Spleen (tissue), 7 donors: ENCODE results near the gene POLRMT.

Experiments
- POLR2A ChIP-seq, 3 donors: fragments of 450-650 bp; IDR thresholded peaks; one replicate each; pipeline ENCODE4 v1.5.1; 2017; ENCODE audit warnings: antibody characterized with exemption in 3 of 3, mild to moderate bottlenecking in 1 of 3
- POLR2AphosphoS5 ChIP-seq, 3 donors: sonication (generic); formaldehyde crosslinking; IDR thresholded peaks; one replicate each; pipeline ENCODE4 v1.5.1; 2017; ENCODE audit warnings: antibody characterized with exemption in 3 of 3
- TF ChIP-seq, protein P1 (sequence below), 11 experiments: fragments of 200-600 bp in 7 of 11; fragments of 450-650 bp in 4 of 11; sonication (generic) in 4 of 11; IDR thresholded peaks in 8 of 11; conservative IDR thresholded peaks in 3 of 11; 1 replicate in 7 of 11; 2 replicates in 4 of 11; pipeline versions ENCODE4 v1.4.0 to v1.8.0; 2016 to 2021; ENCODE audit warnings: antibody characterized with exemption in 11 of 11, inconsistent platforms in 4 of 11, mild to moderate bottlenecking in 1 of 11
- donor health status: DM: no; HTN: no; CAD: no; lungs with moderate emphysema.
- donor health status: DM: no; HTN: no; CAD: no.
- donor health status: DM: no; HTN: no; CAD: no.

DNA sequence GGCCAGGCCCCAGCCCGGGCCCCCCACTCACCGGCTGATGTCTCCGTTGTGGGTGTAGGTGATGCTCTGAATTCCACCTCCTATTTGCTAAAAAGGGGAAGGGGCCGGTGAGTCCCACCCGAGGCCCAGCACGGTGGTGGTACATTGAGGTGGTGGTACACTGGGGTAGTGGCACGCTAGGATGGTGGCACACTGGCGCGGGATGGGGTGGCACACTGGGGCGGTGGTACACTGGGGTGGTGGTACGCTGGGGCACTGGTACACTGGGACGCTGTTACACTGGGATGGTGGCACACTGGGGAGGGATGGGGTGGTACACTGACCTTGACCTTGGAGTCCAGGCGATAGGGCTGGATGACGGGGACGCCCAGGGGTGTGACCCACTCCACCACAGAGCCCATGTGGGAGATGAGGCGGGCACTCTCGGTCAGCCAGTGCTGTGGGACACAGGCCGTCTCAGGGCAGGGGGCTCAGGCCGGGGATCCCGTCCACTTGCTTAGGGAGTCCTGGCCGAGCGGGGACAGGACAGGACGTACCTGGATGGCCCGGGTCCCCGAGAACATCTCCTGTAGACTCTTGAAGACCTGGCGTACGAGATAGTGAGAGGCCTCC, 14.6 kb downstream of the POLRMT start:
- TF ChIP-seq, protein P1, sequence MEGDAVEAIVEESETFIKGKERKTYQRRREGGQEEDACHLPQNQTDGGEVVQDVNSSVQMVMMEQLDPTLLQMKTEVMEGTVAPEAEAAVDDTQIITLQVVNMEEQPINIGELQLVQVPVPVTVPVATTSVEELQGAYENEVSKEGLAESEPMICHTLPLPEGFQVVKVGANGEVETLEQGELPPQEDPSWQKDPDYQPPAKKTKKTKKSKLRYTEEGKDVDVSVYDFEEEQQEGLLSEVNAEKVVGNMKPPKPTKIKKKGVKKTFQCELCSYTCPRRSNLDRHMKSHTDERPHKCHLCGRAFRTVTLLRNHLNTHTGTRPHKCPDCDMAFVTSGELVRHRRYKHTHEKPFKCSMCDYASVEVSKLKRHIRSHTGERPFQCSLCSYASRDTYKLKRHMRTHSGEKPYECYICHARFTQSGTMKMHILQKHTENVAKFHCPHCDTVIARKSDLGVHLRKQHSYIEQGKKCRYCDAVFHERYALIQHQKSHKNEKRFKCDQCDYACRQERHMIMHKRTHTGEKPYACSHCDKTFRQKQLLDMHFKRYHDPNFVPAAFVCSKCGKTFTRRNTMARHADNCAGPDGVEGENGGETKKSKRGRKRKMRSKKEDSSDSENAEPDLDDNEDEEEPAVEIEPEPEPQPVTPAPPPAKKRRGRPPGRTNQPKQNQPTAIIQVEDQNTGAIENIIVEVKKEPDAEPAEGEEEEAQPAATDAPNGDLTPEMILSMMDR (IDR thresholded peaks at IDR 0.05 in 8 of 11, conservative IDR thresholded peaks at IDR 0.05 in 3 of 11), result no peak
- TF ChIP-seq POLR2AphosphoS5 (IDR thresholded peaks at IDR 0.05) (no peak), POLR2A (IDR thresholded peaks at IDR 0.05) (no peak)
